ENCODE measurements around the gene EFNA5. TPM values are rescaled to one million over a fixed set of nuclear protein-coding genes. Genes with fewer than 3 reads are reported as not detected.

EFNA5 gene
- total and polyA plus RNA-seq, 2 of the 8 experiments (the other 6 are each of a cell fraction or from before 2014, with no cell fraction given), result 9.6 to 21.8 TPM

GRCh38 chr5:107619781-107620180 lies 51.0 kb downstream of the EFNA5 start (continued):
- TF ChIP-seq RXRA (IDR thresholded peaks at IDR 0.05; ENCODE audit: insufficient read depth, low read depth, low read length), result no peak

All from H1 (cell line).